ENCODE measurements around the gene TCEA3.

Gene TCEA3

DNA sequence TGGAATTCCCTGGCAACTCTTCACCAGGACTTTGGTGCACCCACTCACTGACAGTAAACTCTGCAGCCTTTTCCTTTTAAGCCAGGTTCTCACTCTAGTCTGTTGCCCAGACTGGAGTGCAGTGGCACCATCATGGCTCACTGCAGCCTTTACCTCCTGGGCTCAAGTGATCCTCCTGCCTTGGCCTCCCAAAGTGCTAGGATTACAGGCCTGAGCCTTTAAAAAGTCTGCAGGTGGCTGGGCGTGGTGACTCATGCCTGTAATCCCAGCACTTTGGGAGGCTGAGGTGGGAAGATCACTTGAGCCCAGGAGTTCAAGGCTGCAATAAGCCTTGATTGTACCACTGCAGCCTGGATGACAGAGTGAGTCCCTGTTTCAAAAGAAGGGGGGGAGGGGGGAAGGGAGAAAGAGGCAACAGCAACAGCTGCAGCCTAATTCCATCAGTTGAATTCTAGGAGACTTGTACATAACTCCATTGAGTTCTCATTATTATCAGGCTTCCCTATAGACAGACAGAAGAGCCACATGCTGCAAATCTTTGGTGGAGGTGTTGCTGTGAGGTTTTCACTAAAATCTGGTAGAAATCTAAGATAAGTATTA is 72.4 kb downstream of the TCEA3 start:
- H3K9ac ChIP-seq (ENCODE audit: insufficient read length, low read depth) = no peak overlapping the region

DNA sequence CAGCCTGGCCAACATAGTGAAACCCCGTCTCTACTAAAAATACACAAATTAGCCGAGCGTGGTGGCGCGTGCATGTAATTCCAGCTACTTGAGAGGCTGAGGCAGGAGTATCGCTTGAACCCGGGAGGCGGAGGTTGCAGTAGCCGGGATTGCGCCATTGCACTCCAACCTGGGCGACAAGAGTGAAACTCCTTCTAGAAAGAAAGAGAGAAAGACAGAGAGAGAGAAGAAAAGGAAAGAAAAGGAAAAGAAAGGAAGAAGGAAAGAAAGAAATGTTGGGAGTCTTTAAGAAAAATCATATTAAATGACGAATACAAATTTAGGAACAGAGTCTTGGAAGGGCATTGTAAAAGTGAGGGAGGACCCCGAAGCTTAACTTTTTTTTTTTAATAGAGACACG is 78.6 kb downstream of the TCEA3 start:
- DNase-seq (ENCODE audit: low read depth, low spot score) = no peak
- Histone ChIP-seq H3K4me1 (ENCODE audit: insufficient read depth, insufficient read length) (no peaks in the 10 kb centered on the region), H3K9me3 (ENCODE audit: insufficient read depth, low read length) (no peaks in the 10 kb centered on the region), H3K36me3 (ENCODE audit: insufficient read depth, insufficient read length, low read length) (peaks cover 7% of the 10 kb centered on the region), H3K4me3 (ENCODE audit: insufficient read length, low read depth) (no peak overlapping the region), H3K9ac (ENCODE audit: insufficient read length, low read depth) (no peak overlapping the region), H3K27me3 (ENCODE audit: insufficient read depth, insufficient read length) (peaks cover 12% of the 10 kb centered on the region)
- TF ChIP-seq SUZ12 (IDR thresholded peaks at IDR 0.05; ENCODE audit: extremely low read depth, insufficient read depth, insufficient read length) = no peak
- TF ChIP-seq YY1 (IDR thresholded peaks at IDR 0.05; ENCODE audit: insufficient read depth, insufficient read length) = no peak
- no peak for TF ChIP-seq ZNF274 (IDR thresholded peaks at IDR 0.05; ENCODE audit: low read depth, low read length)

More for the DNA sequence above, 72.4 kb downstream of the TCEA3 start:
- H3K27me3 ChIP-seq (ENCODE audit: insufficient read depth, insufficient read length) = peaks cover 64% of the 10 kb centered on the region
- H3K9me3 ChIP-seq (ENCODE audit: insufficient read depth, low read length) = no peaks in the 10 kb centered on the region
- no peaks in the 10 kb centered on the region for H3K4me1 ChIP-seq (ENCODE audit: insufficient read depth, insufficient read length)
- DNase-seq (ENCODE audit: low read depth, low spot score) = no peak
- H3K36me3 ChIP-seq (ENCODE audit: insufficient read depth, insufficient read length, low read length) = no peaks in the 10 kb centered on the region
- TF ChIP-seq YY1 (IDR thresholded peaks at IDR 0.05; ENCODE audit: insufficient read depth, insufficient read length) = no peak
- TF ChIP-seq SUZ12 (IDR thresholded peaks at IDR 0.05; ENCODE audit: extremely low read depth, insufficient read depth, insufficient read length) = no peak
- no peak for TF ChIP-seq ZNF274 (IDR thresholded peaks at IDR 0.05; ENCODE audit: low read depth, low read length)
- no peak overlapping the region for H3K4me3 ChIP-seq (ENCODE audit: insufficient read length, low read depth)

DNA sequence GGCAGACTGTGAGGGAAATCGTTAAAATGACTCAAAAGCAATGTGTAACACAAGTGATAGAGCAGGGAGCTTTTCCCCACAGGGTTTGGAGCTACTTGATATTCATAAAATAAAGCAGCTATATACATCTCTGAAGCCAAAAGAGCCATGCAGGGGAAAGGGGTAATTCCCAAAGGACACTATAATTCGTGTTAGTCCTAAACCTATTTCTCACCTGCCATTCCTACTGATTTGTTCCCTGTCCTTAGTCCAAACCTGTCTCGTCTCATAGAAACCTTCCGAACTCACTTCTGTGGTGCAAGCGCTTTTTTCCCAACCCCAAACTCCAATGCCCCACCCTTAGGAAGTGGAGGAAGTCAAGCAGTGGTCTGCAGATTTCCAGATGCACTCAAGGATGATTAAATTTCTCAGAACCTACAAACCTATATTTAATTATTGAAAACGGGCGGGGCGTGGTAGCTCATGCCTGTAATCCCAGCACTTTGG is 79.5 kb downstream of the TCEA3 start:
- TF ChIP-seq SUZ12 (IDR thresholded peaks at IDR 0.05; ENCODE audit: extremely low read depth, insufficient read depth, insufficient read length) (no peak), ZNF274 (IDR thresholded peaks at IDR 0.05; ENCODE audit: low read depth, low read length) (no peak), YY1 (IDR thresholded peaks at IDR 0.05; ENCODE audit: insufficient read depth, insufficient read length) (no peak)
- Histone ChIP-seq H3K27me3 (ENCODE audit: insufficient read depth, insufficient read length) (peaks cover 5% of the 10 kb centered on the region), H3K36me3 (ENCODE audit: insufficient read depth, insufficient read length, low read length) (peaks cover 10% of the 10 kb centered on the region), H3K9me3 (ENCODE audit: insufficient read depth, low read length) (no peaks in the 10 kb centered on the region), H3K4me3 (ENCODE audit: insufficient read length, low read depth) (peak overlapping the region; percentile 41), H3K9ac (ENCODE audit: insufficient read length, low read depth) (peak overlapping the region; percentile 86), H3K4me1 (ENCODE audit: insufficient read depth, insufficient read length) (no peaks in the 10 kb centered on the region)
- DNase-seq (ENCODE audit: low read depth, low spot score) = no peak

DNA sequence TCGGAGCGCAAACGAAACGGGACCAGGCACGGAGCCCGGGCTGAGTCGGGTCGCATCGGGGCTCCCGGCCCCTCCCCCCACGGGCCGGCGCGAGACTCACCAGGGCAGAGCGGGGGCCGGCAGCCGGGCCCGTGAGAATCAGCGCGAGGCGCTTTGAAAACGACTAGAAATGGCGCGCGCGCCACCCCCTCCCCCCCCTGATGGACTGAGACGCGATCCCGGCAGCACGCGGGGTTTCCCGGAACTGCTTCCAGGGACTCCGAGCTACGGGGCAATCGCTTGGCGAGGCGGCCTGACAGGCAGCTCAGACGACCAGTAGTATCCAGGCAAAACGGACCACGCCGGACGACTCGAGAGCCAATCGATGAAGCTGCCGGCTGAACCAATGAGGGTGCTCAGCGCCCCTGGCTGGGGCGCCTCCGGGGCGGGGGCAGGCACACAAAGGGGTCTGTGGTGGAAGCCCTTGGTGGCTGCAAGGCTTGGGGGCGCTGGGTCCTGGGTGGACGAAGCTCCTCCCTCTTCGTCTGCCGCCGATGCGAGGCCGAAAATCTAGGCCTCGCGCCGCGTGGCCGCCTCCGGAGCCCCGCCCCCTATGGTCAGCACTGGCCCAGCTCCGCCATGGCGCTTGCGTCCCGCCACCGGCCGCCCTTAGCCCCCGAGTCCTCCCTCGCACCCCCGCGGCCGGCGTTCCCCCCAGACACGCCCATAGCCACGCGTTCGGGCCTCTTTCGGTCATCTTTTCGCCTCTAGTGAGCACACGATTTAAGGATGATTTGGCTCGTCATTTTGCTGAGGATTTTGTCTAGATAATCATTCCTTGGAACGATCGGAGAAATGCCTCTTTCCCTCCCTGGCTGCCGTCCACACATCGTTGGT is 80.2 kb downstream of the TCEA3 start, which contains the start of gene HNRNPR:
TSS of gene HNRNPR (minus strand) at position 174 of the 876 bp plus-strand sequence. CDS start 3,276 bp downstream, outside the sequence.
- Histone ChIP-seq H3K4me3 (ENCODE audit: insufficient read length, low read depth) (peak within 1 kb of the TSS; percentile 82), H3K27me3 (ENCODE audit: insufficient read depth, insufficient read length) (no peaks in the 10 kb centered on the region), H3K36me3 (ENCODE audit: insufficient read depth, insufficient read length, low read length) (peaks cover 10% of the 10 kb centered on the region), H3K9ac (ENCODE audit: insufficient read length, low read depth) (peak within 1 kb of the TSS; percentile 88), H3K9me3 (ENCODE audit: insufficient read depth, low read length) (no peaks in the 10 kb centered on the region), H3K4me1 (ENCODE audit: insufficient read depth, insufficient read length) (no peaks in the 10 kb centered on the region)
- TF ChIP-seq YY1 (IDR thresholded peaks at IDR 0.05; ENCODE audit: insufficient read depth, insufficient read length) (no peak), SUZ12 (IDR thresholded peaks at IDR 0.05; ENCODE audit: extremely low read depth, insufficient read depth, insufficient read length) (no peak), ZNF274 (IDR thresholded peaks at IDR 0.05; ENCODE audit: low read depth, low read length) (no peak)
- peak; percentile 98 for DNase-seq (ENCODE audit: low read depth, low spot score)

DNA sequence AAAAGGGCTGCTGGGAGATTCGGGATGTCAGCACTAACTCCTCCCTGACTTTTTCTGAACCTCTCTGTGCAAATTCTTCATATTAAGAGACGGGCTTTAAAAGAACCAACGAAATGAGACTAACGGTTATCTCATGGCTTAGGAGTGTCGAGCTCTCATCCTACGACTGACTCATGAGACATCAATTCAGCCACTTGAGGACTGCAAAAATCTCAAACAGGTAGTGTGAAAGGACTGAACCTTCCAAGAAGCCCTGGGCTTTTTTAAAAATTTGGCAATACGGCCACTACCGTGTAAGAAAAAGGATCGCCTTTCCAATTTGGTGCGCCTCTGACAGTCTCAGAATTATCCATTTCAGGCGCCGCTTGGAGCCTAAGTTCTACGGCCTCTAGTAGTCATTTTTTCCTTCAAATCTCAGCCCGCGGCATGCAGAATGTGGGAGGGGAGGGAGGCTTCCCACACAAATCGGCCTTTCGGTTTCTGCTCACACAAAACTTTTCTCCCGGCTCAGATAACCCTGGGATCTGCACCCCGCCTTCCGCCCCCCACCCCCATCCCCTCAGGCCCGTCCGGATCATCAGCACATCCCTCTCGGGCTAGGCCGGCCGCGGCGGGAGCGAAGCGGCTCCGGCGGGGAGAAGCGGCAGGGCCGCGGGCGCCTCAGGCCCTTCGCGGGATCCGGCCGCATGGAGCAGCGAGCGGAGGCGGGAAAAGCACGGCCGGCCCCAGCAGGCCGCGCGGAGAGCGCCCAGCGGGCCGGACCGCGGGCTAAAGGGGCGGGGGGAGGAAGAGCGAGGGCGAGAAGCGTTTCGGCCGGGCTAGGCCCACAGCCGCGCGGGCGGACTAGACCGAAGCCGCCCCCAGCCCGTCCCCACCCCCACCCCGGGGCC is 81.1 kb downstream of the TCEA3 start:
- Histone ChIP-seq H3K27me3 (ENCODE audit: insufficient read depth, insufficient read length) (no peaks in the 10 kb centered on the region), H3K36me3 (ENCODE audit: insufficient read depth, insufficient read length, low read length) (peaks cover 17% of the 10 kb centered on the region), H3K9ac (ENCODE audit: insufficient read length, low read depth) (peak overlapping the region; percentile 88), H3K4me3 (ENCODE audit: insufficient read length, low read depth) (peak overlapping the region; percentile 82), H3K9me3 (ENCODE audit: insufficient read depth, low read length) (no peaks in the 10 kb centered on the region), H3K4me1 (ENCODE audit: insufficient read depth, insufficient read length) (no peaks in the 10 kb centered on the region)
- no peak for DNase-seq (ENCODE audit: low read depth, low spot score)
- TF ChIP-seq ZNF274 (IDR thresholded peaks at IDR 0.05; ENCODE audit: low read depth, low read length) (no peak), YY1 (IDR thresholded peaks at IDR 0.05; ENCODE audit: insufficient read depth, insufficient read length) (no peak), SUZ12 (IDR thresholded peaks at IDR 0.05; ENCODE audit: extremely low read depth, insufficient read depth, insufficient read length) (no peak)

DNA sequence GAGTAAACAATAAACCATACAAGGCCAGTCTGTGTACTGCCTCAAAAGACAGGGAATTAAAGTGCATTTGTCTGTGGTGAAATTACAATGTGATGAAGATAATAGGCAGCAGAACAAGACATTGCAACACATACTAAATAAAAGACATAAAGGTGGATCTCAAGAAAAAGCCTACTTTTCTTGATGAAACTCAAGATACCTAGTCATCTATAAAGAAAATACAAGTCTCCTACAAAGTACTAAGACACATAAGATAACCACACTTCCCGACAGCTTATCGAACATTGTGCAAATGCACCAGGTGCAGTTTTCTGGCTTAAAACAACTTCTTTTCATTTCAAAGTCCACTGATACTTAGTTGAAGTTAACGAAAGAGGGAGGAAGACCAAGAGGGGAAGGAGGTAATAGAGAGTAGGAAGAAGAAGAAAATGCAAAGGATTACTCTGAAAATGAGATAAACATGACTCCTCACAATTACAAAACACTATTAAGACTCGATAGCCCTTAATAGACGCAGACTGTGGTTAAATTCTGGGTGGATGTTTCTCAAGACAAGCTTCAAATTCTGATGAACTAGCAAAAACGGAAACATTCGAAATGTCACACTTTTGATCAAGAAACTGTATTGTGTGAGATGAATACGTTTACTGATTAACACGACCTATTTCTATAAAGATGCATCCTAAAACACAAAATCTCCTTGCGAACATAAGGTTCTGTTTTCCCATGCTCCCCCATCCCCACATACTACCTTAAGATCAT is 82.4 kb downstream of the TCEA3 start:
- TF ChIP-seq SUZ12 (IDR thresholded peaks at IDR 0.05; ENCODE audit: extremely low read depth, insufficient read depth, insufficient read length) (no peak), ZNF274 (IDR thresholded peaks at IDR 0.05; ENCODE audit: low read depth, low read length) (no peak), YY1 (IDR thresholded peaks at IDR 0.05; ENCODE audit: insufficient read depth, insufficient read length) (no peak)
- H3K36me3 ChIP-seq (ENCODE audit: insufficient read depth, insufficient read length, low read length) = peaks cover 30% of the 10 kb centered on the region
- H3K9me3 ChIP-seq (ENCODE audit: insufficient read depth, low read length) = no peaks in the 10 kb centered on the region
- H3K27me3 ChIP-seq (ENCODE audit: insufficient read depth, insufficient read length) = no peaks in the 10 kb centered on the region
- H3K4me3 ChIP-seq (ENCODE audit: insufficient read length, low read depth) = peak overlapping the region; percentile 82
- no peaks in the 10 kb centered on the region for H3K4me1 ChIP-seq (ENCODE audit: insufficient read depth, insufficient read length)
- peak overlapping the region; percentile 88 for H3K9ac ChIP-seq (ENCODE audit: insufficient read length, low read depth)
- no peak for DNase-seq (ENCODE audit: low read depth, low spot score)

Measured in NT2/D1 (cell line).